HG02763 (cell line): ENCODE results near the gene CNIH2.

Experiments
- ATAC-seq: cut with Tn5 transposase; IDR thresholded peaks from one replicate; pipeline ENCODE4 v1.9.1; 2021; ENCODE audit warnings: mild to moderate bottlenecking, moderate library complexity; ENCODE audit not compliant: unreplicated experiment

Gene CNIH2

DNA sequence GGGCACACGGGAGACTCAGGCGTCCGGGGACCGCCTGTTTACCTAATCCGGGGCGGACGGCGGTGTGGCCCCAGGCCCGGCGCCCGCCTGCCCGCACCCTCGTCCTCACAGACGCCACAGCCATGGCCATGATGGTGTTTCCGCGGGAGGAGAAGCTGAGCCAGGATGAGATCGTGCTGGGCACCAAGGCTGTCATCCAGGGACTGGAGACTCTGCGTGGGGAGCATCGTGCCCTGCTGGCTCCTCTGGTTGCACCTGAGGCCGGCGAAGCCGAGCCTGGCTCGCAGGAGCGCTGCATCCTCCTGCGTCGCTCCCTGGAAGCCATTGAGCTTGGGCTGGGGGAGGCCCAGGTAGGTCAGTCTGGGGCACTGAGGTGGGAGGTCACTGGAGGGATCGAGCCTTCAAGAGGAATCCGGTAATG lies 19.5 kb upstream of the CNIH2 start:
- peak; percentile 3 for ATAC-seq

- ATAC-seq: no peak
These were observed 18.8 kb upstream of the CNIH2 start for GRCh38 chr11:66259225-66259624.

DNA sequence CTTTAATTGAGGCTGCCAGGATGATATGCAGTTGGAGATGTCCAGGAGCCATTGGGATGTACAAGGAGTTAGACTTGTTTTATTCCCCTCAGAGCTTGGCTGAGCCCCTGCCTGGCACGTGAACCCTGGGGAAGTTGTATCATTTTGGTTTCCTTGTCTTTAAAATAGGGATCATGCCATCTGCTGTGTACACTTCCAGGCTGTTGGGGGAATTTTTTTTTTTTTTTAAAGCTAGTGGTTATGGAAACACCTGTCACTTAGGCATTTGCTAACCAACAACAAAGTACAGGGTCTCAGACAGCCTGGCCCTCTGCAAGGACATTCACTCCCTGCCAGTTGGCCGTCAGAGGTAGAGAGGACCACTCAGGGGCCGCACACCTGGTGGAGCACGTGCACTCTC lies 18.0 kb upstream of the CNIH2 start:
- ATAC-seq: no peak

DNA sequence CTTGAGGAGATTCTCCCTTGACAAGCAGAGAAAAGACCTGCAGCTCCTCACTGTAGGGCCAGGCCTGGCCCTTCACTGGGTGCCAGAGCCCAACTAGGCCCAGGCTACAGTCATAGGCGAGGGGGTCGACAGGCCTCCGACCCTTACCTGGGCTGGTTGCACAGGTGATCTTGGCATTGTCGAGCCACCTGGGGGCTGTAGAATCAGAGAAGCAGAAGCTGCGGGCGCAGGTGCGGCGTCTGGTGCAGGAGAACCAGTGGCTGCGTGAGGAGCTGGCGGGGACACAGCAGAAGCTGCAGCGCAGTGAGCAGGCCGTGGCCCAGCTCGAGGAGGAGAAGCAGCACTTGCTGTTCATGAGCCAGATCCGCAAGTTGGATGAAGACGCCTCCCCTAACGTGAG lies 16.4 kb upstream of the CNIH2 start:
- ATAC-seq: no peak

DNA sequence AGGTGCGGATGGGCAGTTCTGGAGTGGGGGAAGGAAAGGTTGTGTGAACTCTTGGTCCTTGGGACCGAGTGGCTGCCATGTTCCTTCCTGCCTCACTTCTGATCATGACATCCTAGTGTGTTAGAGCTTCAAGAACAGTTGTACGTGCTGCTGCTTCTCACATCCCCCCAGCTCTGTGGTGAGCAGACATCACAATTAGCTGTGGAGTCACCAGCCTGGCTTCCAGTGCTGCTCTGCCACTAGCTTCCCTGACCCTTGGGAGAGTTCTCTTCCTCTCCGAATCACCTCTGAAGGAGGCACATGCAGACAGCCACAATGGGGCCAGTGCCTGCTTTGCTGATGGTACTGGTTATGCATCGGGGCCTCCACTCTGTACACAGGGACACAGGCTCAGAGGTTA lies 15.8 kb upstream of the CNIH2 start:
- no peak for ATAC-seq

GRCh38 chr11:66262696-66263095 lies 15.3 kb upstream of the CNIH2 start:
- ATAC-seq: no peak

DNA sequence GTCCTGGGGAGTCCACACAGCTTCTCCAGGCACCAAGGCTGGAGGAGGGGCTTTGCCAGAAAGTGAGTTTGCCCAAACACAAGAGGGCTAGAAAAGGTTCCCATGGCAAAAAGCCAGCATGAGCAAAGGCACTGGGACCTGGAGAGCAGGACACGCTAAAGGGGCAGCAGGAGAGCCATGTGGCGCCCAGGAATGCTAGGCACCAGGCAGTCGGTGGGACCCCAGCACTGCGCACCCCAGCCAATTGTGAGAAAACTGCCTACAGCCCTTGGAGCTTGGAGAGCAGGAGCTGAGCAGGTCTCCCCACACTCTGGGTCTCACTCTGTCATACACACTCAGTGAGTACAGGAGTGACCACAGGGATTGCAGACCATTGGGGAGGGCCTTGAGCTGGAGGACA lies 14.7 kb upstream of the CNIH2 start:
- ATAC-seq: no peak

DNA sequence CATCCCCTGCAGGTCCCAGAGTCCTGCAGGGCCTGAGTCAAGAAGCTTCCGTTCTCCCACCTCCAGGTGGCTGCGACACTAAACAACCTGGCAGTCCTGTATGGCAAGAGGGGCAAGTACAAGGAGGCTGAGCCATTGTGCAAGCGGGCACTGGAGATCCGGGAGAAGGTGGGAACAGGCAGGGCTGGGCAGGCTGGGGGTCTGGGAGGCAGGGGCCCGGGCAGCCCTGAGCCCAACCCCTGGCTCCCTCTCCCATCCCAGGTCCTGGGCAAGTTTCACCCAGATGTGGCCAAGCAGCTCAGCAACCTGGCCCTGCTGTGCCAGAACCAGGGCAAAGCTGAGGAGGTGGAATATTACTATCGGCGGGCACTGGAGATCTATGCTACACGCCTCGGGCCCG lies 14.2 kb upstream of the CNIH2 start:
- no peak for ATAC-seq

DNA sequence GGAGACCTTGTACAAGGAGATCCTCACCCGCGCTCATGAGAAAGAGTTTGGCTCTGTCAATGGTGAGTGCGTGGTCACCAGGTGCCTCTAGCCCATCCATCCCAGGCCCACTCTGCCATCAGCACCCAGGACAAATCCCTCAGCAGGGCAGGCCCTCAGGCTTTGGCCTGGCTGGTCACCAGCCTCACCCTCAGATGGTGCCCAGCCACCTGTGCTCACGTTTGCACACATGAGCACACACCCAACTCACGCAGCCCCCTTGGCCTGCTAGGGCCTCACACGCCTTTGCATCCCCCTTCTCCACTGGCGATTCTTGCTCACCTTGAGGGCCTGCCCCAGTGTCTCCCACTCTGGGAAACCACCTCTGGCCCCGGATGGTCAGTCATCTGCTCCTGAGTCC lies 13.6 kb upstream of the CNIH2 start:
- no peak for ATAC-seq

DNA sequence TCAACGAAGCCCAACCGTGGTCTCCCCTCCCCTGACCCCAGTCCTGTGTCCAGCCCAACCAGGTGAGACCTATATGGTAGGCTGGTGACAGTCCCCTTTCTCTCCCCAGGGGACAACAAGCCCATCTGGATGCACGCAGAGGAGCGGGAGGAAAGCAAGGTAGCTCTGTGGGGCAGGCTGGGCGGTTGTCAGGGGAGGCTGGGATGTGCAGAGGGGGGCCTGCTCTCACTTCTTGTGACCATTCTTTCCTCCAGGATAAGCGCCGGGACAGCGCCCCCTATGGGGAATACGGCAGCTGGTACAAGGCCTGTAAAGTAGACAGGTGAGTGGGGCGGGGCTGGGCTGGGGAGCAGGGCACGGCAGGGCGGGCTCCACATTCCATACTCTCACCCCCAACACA lies 13.1 kb upstream of the CNIH2 start:
- ATAC-seq: no peak

- ATAC-seq: no peak
These were observed 12.2 kb upstream of the CNIH2 start for GRCh38 chr11:66265531-66266377.

DNA sequence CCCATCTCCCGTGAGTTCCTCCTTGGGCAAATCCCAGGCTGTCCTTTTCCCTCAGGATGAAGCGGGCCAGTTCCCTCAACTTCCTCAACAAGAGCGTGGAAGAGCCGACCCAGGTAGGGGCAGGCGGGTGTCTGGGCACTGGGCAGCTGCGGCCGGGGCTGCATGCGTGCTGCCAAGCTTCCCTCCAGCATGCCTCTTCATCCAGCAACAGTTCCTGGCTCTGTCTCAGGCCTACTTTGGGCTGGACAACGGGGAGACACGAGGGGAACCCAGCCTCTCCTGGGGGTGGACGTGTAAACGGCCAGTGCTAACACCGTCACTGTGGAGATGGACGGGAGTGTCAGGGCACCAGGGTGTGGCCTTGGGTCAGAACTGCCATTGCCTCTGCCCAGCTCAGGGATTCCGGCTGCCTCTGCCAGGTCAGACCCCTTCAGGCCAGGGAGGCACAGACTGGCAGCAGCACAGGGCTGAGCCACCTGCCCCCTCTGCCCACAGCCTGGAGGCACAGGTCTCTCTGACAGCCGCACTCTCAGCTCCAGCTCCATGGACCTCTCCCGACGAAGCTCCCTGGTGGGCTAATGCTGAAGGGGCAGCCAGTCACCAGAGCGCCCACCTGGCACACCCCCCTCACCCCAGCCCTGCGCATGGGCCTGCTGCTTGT lies 11.5 kb upstream of the CNIH2 start:
- ATAC-seq: no peak

GRCh38 chr11:66267039-66267378 lies 11.0 kb upstream of the CNIH2 start:
- no peak for ATAC-seq

DNA sequence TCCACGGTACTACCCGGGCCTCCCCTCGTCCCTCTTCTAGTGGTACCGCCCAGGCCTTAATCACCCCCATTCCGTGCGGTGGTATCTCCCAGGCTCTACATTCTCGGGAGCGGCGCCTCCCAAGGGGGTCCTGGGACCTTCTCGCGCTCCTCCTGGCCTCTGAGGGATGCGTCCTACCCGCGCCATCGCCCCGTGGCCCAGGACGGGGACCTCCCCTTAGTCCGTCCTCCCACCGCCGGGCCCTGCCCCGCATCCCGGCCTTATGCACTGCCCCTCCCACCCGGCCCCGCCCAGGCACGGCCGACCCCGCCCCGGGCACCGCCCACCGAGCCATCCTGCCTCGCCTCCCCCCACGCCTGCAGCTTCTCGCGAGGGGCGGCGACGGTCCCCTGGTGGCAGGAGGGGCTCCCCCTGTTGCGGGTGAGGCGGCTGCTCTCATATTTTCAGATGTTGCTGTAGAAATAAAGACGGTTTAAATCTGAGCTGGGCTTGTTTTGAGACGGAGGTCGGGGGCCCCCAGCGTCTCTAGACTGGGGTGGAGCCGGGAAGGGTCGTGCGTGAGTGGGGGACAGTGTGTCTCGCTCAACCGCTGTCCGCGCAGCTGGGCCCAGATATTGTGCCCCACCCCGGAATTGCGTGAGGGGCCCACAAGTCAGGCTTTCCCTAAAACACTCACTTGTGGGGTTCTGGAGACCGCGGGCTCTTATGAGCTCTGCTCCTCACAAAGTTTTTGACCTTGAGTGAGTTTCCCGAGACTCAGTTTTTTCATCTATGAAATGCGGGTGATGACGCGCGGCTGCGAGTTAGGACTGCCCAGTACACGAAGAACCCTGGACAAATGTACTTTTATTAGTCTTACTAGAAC lies 10.4 kb upstream of the CNIH2 start:
- peak; percentile 50 for ATAC-seq

GRCh38 chr11:66268244-66268951 lies 9.6 kb upstream of the CNIH2 start, which contains the start of gene RAB1B:
TSS of gene RAB1B (plus strand) at chr11:66268639. CDS start at chr11:66268680, 41 bp downstream.
- peak; percentile 73 for ATAC-seq

GRCh38 chr11:66268952-66269905 lies 8.7 kb upstream of the CNIH2 start:
- ATAC-seq: no peak

DNA sequence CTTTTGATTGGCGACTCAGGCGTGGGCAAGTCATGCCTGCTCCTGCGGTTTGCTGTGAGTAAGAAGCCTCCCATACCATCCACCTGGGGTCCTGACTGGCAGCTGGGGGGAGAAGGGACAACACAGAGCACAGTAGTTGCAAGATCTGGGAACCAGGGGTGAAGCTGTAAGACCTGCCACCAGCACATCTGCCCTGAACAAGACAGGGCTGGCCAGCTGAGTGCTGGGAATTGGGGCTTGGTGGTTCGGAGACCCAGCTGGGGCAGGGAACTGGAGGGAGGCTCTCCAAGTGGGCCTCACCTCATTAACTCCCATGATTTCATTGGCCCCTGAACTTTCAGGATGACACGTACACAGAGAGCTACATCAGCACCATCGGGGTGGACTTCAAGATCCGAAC lies 6.2 kb upstream of the CNIH2 start:
- ATAC-seq: no peak

DNA sequence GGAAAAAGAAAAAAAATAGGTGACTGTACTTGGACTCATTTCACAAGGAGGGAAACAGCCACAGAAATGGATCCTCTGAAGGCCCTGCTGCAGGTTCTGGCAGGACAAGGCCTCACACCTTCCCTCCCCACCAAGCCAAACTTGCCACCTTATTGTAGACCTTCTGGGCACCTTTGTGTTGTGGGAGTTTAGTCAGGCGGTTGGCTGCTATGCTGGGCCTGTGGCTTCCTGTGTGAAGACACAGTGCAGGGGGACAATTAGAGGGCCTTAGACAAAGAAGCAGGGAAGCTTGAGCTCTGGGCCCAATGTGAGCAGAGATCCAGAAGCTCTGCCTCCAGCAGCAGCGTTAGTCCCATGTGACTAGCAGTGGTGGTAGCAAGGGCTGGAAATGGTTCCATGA lies 5.4 kb upstream of the CNIH2 start:
- ATAC-seq: no peak

DNA sequence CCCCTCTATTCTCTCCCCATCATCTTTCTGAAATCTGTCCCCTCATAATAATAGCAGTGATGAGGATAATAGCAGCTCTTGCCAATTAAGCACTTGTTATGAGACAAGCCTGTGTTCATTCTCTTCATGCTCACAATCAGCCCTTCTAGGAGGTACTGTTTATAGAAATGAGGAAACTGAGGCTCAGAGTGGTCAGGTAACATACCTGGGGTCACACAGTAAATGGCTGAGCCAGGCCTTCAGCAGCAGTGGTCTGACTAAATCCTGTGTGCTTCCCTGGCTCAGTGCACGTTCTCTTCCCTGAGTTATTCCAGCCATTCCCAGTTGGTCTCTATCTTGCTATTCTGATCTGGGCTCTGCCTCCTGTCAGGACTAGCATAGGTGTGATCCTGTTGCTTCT lies 3.8 kb upstream of the CNIH2 start:
- no peak for ATAC-seq

GRCh38 chr11:66275396-66275795 lies 2.6 kb upstream of the CNIH2 start:
- no peak for ATAC-seq
